Panc1 (cell line): ENCODE data around the gene TAB2. TPM values are rescaled to one million over a fixed set of nuclear protein-coding genes. Genes with fewer than 3 reads are reported as not detected.

ENCODE experiments used
- ATAC-seq: fragments of 200-7000 bp; cut with Tn5 transposase; 2 replicates; pipeline ENCODE4 v1.9.1; 2020; ENCODE audit warnings: mild to moderate bottlenecking, moderate library complexity
- BruUV-seq: library from RNA; stranded (reverse); fragments of 400-500 nt; replicated peaks from 2 replicates; lab custom pipeline; 2021; lab: Mats Ljungman, UMichigan
- CTCF ChIA-PET: fragments of 300-600 bp; sonication (Branson Sonifier 250); formaldehyde crosslinking; loops from one replicate; lab custom pipeline; 2022; ENCODE audit warnings: antibody characterized with exemption; lab: Charles Lee
- POLR2A ChIA-PET: fragments of 300-600 bp; sonication (Branson Sonifier 250); formaldehyde crosslinking; loops from one replicate; lab custom pipeline; 2022; ENCODE audit warnings: antibody characterized with exemption; lab: Charles Lee
- DNase-seq: peaks from one replicate; pipeline ENCODE4 v3.0.0-alpha.2; 2010; ENCODE audit warnings: low read depth, low spot score
- H3K27ac ChIP-seq: 2 replicates; pipeline ENCODE4 v1.5.1; 2011; ENCODE audit warnings: mild to moderate bottlenecking, low read length, inconsistent platforms
- H3K27me3 ChIP-seq: fragments of 200-500 bp; sonication (Bioruptor generic); 2 replicates; pipeline ENCODE4 v1.6.0; 2014; ENCODE audit warnings: low read length, inconsistent platforms; ENCODE audit not compliant: control insufficient read depth, insufficient read depth
- H3K36me3 ChIP-seq: fragments of 200-500 bp; sonication (Bioruptor generic); 2 replicates; pipeline ENCODE4 v1.5.1; 2014; ENCODE audit warnings: inconsistent platforms, mild to moderate bottlenecking, low read length, moderate library complexity; ENCODE audit not compliant: control insufficient read depth, insufficient read depth
- H3K4me1 ChIP-seq: 2 replicates; pipeline ENCODE4 v1.5.1; 2011; ENCODE audit warnings: inconsistent platforms, mild to moderate bottlenecking, low read length, moderate library complexity; ENCODE audit not compliant: control insufficient read depth, insufficient read depth
- H3K4me3 ChIP-seq, 2 experiments: 2 replicates each; pipeline ENCODE4 v1.5.1; 2011 to 2012; ENCODE audit warnings: low read depth in 2 of 2, low read length in 2 of 2, mild to moderate bottlenecking in 2 of 2, inconsistent platforms in 1 of 2, moderate library complexity in 1 of 2
- H3K9me3 ChIP-seq: fragments of 200-500 bp; sonication (Bioruptor generic); 2 replicates; pipeline ENCODE4 v1.5.1; 2014; ENCODE audit warnings: low read depth, mild to moderate bottlenecking, inconsistent platforms, low read length, moderate library complexity; ENCODE audit not compliant: control insufficient read depth, insufficient read depth
- POLR2AphosphoS5 ChIP-seq: IDR thresholded peaks from 2 replicates; pipeline ENCODE4 v1.6.1; 2012; ENCODE audit warnings: mild to moderate bottlenecking, low read depth, low read length, moderate library complexity
- SIN3A ChIP-seq: IDR thresholded peaks from 2 replicates; pipeline ENCODE4 v1.6.1; 2012; ENCODE audit warnings: low read depth, mild to moderate bottlenecking, low read length, moderate library complexity, borderline replicate concordance; ENCODE audit not compliant: insufficient read depth
- TCF7L2 ChIP-seq: IDR thresholded peaks from 2 replicates; pipeline ENCODE4 v1.6.1; 2011; ENCODE audit warnings: mild to moderate bottlenecking, low read depth, low read length, inconsistent platforms
- in situ Hi-C: cut with HindIII; loops from 2 replicates; pipeline ENCODE4 v1.10.0; 2016; ENCODE audit warnings: low sequenced_read_pairs, low pct_unique_long_range_greater_than_20kb
- intact Hi-C: fragments of 100-400 bp; cut with micrococcal nuclease; formaldehyde crosslinking; loops from one replicate; pipeline ENCODE4 v1.10.0; 2022; ENCODE audit not compliant: unreplicated experiment
- total RNA-seq: library from RNA; stranded (reverse); gene quantifications from one replicate; pipeline ENCODE4 v1.2.1, GENCODE V29; 2021; ENCODE audit not compliant: unreplicated experiment
- TF ChIP-seq, protein P1 (sequence below), 2 experiments: IDR thresholded peaks; 2 replicates each; pipeline ENCODE4 v1.6.1; 2011 to 2012; ENCODE audit warnings: low read depth in 2 of 2, control low read depth in 1 of 2, low read length in 1 of 2, mild to moderate bottlenecking in 1 of 2, moderate library complexity in 1 of 2; ENCODE audit not compliant: insufficient read depth in 1 of 2
- TF ChIP-seq, protein P2 (sequence below): fragments of 450-650 bp; IDR thresholded peaks from 2 replicates; pipeline ENCODE4 v1.5.1; 2017; ENCODE audit warnings: mild to moderate bottlenecking

The TAB2 gene
- total RNA-seq, 1 experiment from 2014 or later, result 47.2 TPM

- CTCF ChIA-PET, result no interaction called here
Observed at GRCh38 chr6:149423964-149424440, 106.5 kb downstream of the TAB2 start.

DNA sequence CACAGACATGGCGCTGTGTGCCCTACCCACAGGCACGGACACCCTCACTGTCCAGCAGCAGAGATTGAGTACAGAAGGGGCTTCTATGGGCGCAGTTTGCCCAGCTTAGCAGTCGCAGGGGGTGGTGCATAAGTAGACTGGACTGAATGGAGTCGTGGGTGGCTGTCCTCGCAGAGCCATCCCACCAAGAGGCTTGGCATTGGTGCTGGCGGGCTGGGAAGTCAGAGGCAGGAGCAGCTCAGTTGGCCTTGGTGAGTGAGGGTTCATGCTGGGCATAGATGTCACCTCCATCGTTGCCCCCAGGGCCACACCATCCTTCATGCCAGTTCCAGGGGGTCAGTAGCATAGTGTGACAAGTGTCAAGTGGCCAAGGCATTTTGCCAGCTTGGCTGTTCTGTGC, 107.7 kb downstream of the TAB2 start:
- BruUV-seq, result no TSS peak
- Histone ChIP-seq H3K4me1 (no peaks in the 10 kb centered on the region), H3K27ac (no peak overlapping the region), H3K36me3 (no peaks in the 10 kb centered on the region), H3K27me3 (no peaks in the 10 kb centered on the region), H3K9me3 (no peaks in the 10 kb centered on the region), H3K4me3 (no peak overlapping the region)
- intact Hi-C loops (no loop called here), in situ Hi-C loops (no loop called here)
- ChIA-PET POLR2A (no interaction called here), CTCF (no interaction called here)
- ATAC-seq, result no peak
- no peak for DNase-seq
- no peak for TF ChIP-seq TCF7L2
- TF ChIP-seq SIN3A, result no peak
- no peak for TF ChIP-seq POLR2AphosphoS5
- TF ChIP-seq, protein P1, sequence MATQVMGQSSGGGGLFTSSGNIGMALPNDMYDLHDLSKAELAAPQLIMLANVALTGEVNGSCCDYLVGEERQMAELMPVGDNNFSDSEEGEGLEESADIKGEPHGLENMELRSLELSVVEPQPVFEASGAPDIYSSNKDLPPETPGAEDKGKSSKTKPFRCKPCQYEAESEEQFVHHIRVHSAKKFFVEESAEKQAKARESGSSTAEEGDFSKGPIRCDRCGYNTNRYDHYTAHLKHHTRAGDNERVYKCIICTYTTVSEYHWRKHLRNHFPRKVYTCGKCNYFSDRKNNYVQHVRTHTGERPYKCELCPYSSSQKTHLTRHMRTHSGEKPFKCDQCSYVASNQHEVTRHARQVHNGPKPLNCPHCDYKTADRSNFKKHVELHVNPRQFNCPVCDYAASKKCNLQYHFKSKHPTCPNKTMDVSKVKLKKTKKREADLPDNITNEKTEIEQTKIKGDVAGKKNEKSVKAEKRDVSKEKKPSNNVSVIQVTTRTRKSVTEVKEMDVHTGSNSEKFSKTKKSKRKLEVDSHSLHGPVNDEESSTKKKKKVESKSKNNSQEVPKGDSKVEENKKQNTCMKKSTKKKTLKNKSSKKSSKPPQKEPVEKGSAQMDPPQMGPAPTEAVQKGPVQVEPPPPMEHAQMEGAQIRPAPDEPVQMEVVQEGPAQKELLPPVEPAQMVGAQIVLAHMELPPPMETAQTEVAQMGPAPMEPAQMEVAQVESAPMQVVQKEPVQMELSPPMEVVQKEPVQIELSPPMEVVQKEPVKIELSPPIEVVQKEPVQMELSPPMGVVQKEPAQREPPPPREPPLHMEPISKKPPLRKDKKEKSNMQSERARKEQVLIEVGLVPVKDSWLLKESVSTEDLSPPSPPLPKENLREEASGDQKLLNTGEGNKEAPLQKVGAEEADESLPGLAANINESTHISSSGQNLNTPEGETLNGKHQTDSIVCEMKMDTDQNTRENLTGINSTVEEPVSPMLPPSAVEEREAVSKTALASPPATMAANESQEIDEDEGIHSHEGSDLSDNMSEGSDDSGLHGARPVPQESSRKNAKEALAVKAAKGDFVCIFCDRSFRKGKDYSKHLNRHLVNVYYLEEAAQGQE (IDR thresholded peaks at IDR 0.05; ENCODE audit: insufficient read depth in 1 of 2, low read depth in 2 of 2, low read length in 1 of 2), result no peak
- TF ChIP-seq, protein P2, sequence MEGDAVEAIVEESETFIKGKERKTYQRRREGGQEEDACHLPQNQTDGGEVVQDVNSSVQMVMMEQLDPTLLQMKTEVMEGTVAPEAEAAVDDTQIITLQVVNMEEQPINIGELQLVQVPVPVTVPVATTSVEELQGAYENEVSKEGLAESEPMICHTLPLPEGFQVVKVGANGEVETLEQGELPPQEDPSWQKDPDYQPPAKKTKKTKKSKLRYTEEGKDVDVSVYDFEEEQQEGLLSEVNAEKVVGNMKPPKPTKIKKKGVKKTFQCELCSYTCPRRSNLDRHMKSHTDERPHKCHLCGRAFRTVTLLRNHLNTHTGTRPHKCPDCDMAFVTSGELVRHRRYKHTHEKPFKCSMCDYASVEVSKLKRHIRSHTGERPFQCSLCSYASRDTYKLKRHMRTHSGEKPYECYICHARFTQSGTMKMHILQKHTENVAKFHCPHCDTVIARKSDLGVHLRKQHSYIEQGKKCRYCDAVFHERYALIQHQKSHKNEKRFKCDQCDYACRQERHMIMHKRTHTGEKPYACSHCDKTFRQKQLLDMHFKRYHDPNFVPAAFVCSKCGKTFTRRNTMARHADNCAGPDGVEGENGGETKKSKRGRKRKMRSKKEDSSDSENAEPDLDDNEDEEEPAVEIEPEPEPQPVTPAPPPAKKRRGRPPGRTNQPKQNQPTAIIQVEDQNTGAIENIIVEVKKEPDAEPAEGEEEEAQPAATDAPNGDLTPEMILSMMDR, result no peak

More at GRCh38 chr6:149423964-149424440, 106.5 kb downstream of the TAB2 start:
- Histone ChIP-seq H3K4me3 (no peak overlapping the region), H3K4me1 (no peaks in the 10 kb centered on the region), H3K9me3 (no peaks in the 10 kb centered on the region), H3K27me3 (no peaks in the 10 kb centered on the region), H3K36me3 (no peaks in the 10 kb centered on the region), H3K27ac (no peak overlapping the region)
- in situ Hi-C loops, result no loop called here
- no peak for TF ChIP-seq POLR2AphosphoS5
- TF ChIP-seq, protein P1 (IDR thresholded peaks at IDR 0.05; ENCODE audit: insufficient read depth in 1 of 2, low read depth in 2 of 2, low read length in 1 of 2), result no peak
- TF ChIP-seq TCF7L2, result no peak
- intact Hi-C loops, result no loop called here
- POLR2A ChIA-PET, result no interaction called here
- DNase-seq, result no peak
- BruUV-seq, result no TSS peak
- ATAC-seq, result no peak
